T-helper 9 cell (primary cell): Measurements from ENCODE around the gene OR2T27.
"Not testable (repeated sequence)": the region's sequence is repeated elsewhere in the genome, so short reads cannot be mapped to it uniquely, and the experiment has no call there.

ENCODE experiments used
- DNase-seq: peaks from one replicate; pipeline ENCODE4 v3.0.0-alpha.2; 2020

OR2T27 gene

DNA sequence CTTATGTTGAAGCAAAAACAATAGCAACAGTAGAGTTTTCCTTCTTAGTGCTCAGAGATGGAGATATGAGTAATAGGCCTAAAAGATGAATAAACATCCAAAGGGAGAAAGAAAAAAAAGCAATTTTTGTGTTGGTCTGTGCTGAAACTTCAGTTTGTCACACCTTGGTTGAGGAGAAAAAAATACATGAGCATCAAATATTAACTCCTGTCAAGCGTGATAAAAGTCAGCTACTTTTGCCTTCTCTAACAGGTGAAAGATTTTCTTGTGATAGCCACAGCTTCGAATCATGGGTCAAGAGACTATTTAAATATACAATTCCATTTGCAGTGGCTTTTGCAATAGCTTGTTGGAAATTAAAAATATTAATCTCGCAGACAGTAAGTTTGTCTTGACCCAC lies 14.4 kb downstream of the OR2T27 start:
- not testable (repeated sequence) for DNase-seq

GRCh38 chr1:248639652-248640051 lies 15.7 kb downstream of the OR2T27 start:
- not testable (repeated sequence) for DNase-seq

DNA sequence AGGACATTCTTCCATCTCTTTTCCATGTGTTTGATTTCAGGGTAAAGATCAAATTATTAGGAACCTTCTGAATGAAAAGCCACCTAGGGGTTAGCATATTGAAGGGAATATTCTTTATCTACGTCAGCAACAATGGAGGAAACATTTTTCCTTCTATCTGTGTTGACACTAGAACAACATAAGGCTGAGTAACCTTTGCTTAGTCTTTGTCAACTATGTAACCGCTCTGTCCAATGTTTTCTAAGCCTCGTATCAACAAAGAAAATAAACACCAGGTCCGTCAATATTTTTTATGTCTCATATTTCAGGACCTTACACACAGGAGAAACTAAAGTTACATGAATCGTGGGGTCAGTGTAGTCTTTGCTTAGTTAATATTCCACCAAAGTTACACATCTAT lies 18.7 kb downstream of the OR2T27 start:
- not testable (repeated sequence) for DNase-seq

DNA sequence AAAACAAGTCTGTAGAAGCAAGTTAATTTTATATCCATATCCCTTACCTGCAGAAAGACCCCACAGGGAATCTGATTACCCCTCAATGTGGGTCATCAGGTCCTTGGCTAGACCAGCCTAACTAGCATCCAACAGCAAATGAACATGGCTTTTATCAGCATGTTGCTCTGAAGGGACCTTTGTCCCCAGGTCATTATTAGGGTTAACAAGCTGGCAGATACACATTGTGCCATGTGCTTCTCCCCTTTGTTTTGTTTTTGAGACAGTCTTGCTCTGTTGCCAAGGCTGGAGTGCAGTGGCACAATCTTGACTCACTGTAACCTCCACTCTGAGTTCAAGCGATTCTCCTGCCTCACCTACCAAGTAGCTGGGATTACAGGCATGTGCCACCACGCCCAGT lies 20.3 kb downstream of the OR2T27 start, which contains the start of gene OR2T11:
OR2T11 (minus strand) TSS at position 101 of the 400 bp plus-strand sequence. CDS start 7,963 bp downstream, outside the sequence.
- not testable (repeated sequence) for DNase-seq

- no peak for DNase-seq
Observed at GRCh38 chr1:248631354-248632008, 23.8 kb downstream of the OR2T27 start.

DNA sequence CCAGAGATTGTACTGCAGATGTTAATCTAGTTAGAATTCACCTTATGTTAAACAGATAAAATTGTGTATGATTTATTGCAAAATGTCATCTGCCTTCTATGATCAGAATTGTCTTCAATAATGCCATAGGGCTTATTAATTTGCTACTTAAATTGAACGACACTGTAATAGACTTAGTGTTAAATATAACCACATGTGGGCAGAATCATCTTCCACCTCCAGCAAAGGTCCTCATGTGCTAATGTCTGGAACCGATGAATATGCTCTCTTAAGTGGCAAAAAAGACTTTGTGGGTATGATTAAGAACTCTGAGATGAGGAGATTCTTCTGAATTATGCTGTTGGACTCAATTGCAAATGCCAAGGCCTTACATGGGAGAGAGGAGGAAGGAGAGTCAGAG lies 24.8 kb downstream of the OR2T27 start:
- no peak for DNase-seq

DNA sequence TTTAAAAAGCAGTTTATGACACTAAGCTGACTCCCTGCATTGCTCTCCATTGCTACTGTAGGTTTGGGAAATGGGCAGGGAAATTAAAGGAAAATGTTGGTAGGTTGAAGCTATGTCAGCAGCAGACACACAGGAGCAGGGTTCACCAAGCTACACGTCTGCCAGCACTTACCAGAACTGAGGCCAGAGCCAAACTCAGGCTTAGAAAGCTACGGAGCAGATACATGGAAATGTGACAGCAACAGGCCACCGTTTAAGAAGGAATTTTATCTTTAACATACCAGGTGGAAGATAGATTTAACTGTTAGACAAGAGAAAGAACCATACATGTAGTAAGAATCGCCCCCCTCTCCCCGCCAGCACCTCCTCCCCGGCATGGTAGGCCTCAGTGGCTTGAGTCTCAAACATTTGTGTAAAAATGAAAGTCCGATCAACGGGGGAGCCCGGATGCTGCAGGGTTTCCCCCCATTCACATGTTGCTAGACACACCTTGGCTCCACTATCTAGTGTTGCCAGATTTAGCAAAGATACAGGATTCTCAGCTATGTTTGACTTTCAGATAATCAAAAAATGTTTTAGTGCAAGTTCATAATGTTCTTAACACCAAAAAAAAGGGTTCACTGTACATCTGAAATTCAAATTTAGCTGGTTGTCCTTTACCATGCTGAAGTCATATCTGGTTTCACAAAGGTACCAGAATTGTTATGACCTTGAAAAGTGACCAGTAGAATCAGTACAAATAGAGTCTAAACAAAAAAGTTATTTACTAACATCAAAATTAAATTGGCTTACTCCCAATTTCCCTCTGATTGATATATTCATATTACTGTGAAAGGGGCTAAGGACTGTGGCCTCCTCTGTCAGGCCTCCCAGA lies 27.1 kb downstream of the OR2T27 start:
- DNase-seq, result no peak

DNA sequence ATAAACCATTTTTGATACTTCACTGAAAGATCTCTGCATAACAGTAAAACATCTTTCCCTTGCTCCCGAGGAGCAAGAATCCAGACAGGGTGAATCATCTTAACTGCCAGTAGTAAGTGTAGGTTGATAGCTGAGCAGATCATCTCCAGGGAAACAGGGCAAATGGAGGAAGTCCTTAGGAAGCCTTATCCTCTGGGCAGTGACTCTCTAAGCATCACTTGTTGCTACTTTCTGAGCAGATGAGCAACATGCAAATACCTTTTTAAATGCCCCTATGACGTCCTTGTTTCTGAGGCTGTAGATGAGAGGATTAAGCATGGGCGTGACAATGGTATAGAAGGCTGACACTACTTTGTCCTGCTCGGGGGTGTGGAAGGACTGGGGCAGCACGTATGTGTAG lies 29.4 kb downstream of the OR2T27 start:
- no peak for DNase-seq

- no peak for DNase-seq
Observed at GRCh38 chr1:248625166-248625565, 30.2 kb downstream of the OR2T27 start.

- no peak for DNase-seq
Observed at GRCh38 chr1:248622570-248623001, 32.7 kb downstream of the OR2T27 start.

DNA sequence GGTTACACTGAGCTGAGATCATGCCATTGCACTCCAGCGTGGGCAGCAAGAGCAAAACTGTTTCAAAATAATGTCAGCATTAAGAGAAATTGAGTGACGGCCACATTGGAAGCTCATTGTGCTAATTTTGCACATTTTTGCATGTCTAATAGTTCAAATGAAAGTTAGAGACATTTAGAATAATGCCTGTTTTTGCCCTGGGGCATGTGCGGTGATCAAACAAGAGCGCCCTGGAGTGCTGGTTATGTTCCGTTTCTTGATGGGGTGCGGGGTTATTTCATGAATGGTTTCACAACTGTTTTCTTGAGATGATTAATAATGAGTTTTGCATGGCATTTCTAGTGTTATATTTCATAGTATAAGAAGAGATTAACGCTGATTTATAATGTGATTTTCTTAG lies 33.6 kb downstream of the OR2T27 start:
- no peak for DNase-seq

- peak; percentile 16 for DNase-seq
Observed at GRCh38 chr1:248618878-248619277, 36.5 kb downstream of the OR2T27 start.

- no peak for DNase-seq
Observed at GRCh38 chr1:248618119-248618518, 37.2 kb downstream of the OR2T27 start.

- DNase-seq, result no peak
Observed at GRCh38 chr1:248613742-248614141, 41.6 kb downstream of the OR2T27 start.

GRCh38 chr1:248611883-248612414 lies 43.4 kb downstream of the OR2T27 start:
- DNase-seq, result no peak

DNA sequence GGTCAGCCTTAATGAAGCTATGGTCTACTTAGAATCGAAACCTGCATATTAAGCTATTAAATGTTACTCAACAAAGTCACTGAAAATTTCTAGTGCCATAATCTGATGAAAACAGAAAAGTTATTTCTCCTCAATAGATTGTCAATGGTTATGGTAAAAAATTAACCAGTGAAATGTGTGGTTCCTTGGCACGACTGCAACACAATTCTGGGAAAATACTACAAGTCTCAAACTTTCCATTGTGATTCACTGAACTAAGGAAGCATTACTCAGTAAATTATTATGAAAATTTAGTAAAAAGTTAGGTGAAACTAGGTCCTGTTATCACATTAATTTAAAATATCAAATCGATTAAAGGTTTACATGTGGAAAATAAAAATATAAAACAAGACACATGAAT lies 45.0 kb downstream of the OR2T27 start:
- no peak for DNase-seq
